MCF 10A (cell line): ENCODE data around the gene KPNB1. TPM values are rescaled to one million over a fixed set of nuclear protein-coding genes. Genes with fewer than 3 reads are reported as not detected.

Experiments used
- BruUV-seq: library from RNA; stranded (reverse); fragments of 400-500 nt; replicated peaks from 2 replicates; lab custom pipeline; 2021; lab: Mats Ljungman, UMichigan
- CTCF ChIA-PET: fragments of 300-600 bp; sonication (Branson Sonifier 250); formaldehyde crosslinking; extraction: SDS; loops from one replicate; lab custom pipeline; 2021; ENCODE audit warnings: antibody characterized with exemption, inconsistent platforms; lab: Yijun Ruan, JAX
- POLR2A ChIA-PET: fragments of 300-600, 350-650 bp; sonication (Branson Sonifier 250); formaldehyde crosslinking; extraction: SDS; loops from one replicate; lab custom pipeline; 2020; ENCODE audit warnings: antibody characterized with exemption, inconsistent platforms; lab: Yijun Ruan, JAX
- DNase-seq: peaks from one replicate; pipeline ENCODE4 v3.0.0-alpha.2; 2018; ENCODE audit not compliant: unreplicated experiment
- H3K27ac Mint-ChIP-seq: one replicate; pipeline ENCODE4 v1.8.0; 2022; ENCODE audit warnings: mild to moderate bottlenecking, low read depth, mixed read lengths; ENCODE audit not compliant: unreplicated experiment
- H3K27me3 Mint-ChIP-seq: one replicate; pipeline ENCODE4 v1.8.0; 2022; ENCODE audit warnings: mixed read lengths; ENCODE audit not compliant: insufficient read depth, unreplicated experiment
- H3K36me3 Mint-ChIP-seq: one replicate; pipeline ENCODE4 v1.8.0; 2022; ENCODE audit warnings: mild to moderate bottlenecking, moderate library complexity, mixed read lengths; ENCODE audit not compliant: insufficient read depth, unreplicated experiment
- H3K4me1 Mint-ChIP-seq: one replicate; pipeline ENCODE4 v1.8.0; 2022; ENCODE audit warnings: mixed read lengths; ENCODE audit not compliant: insufficient read depth, unreplicated experiment
- H3K4me3 Mint-ChIP-seq: one replicate; pipeline ENCODE4 v1.8.0; 2022; ENCODE audit warnings: mild to moderate bottlenecking, moderate library complexity, mixed read lengths; ENCODE audit not compliant: unreplicated experiment
- H3K9me3 Mint-ChIP-seq: one replicate; pipeline ENCODE4 v1.8.0; 2022; ENCODE audit warnings: mixed read lengths; ENCODE audit not compliant: unreplicated experiment
- CTCF ChIP-seq: fragments of 200-600 bp; IDR thresholded peaks from one replicate; pipeline ENCODE4 v1.8.0; 2022; ENCODE audit warnings: antibody characterized with exemption, mild to moderate bottlenecking; ENCODE audit not compliant: unreplicated experiment
- intact Hi-C: fragments of 100-400 bp; cut with micrococcal nuclease; formaldehyde crosslinking; loops from 2 replicates; pipeline ENCODE4 v1.14.1; 2022
- total RNA-seq: library from RNA; stranded (reverse); gene quantifications from 2 replicates; pipeline ENCODE4 v1.2.3, GENCODE V29; 2022

The KPNB1 gene
- total RNA-seq, 1 experiment from 2014 or later, result 609 TPM

GRCh38 chr17:47699536-47699840 lies 49.8 kb downstream of the KPNB1 start:
- BruUV-seq, result no TSS peak

GRCh38 chr17:47700471-47701449 lies 51.0 kb downstream of the KPNB1 start:
- Mint-ChIP-seq H3K4me3 (no peak overlapping the region), H3K36me3 (no peaks in the 10 kb centered on the region), H3K4me1 (peaks cover 6% of the 10 kb centered on the region), H3K27me3 (peaks cover 28% of the 10 kb centered on the region), H3K27ac (no peak overlapping the region), H3K9me3 (no peaks in the 10 kb centered on the region)
- POLR2A ChIA-PET, result interaction anchor here (0.6 to 0.8 kb wide), 2 partner anchors 102 to 104 kb away, joined by 3 read pairs; no protein-coding TSS in a partner anchor
- DNase-seq, result no peak
- TF ChIP-seq CTCF, result no peak
- CTCF ChIA-PET, result interaction anchor here (0.6 to 4.0 kb wide), 9 partner anchors 10 to 321 kb away, joined by 3 to 33 read pairs (median 4); no protein-coding TSS in a partner anchor
- BruUV-seq, result no TSS peak
- intact Hi-C loops, result no loop called here

More at GRCh38 chr17:47699536-47699840, 49.8 kb downstream of the KPNB1 start:
- no peaks in the 10 kb centered on the region for H3K4me1 Mint-ChIP-seq
- intact Hi-C loops, result no loop called here
- CTCF ChIA-PET, result interaction anchor here (0.6 to 4.0 kb wide), 22 partner anchors 8 to 1439 kb away, joined by 3 to 33 read pairs (median 3); no protein-coding TSS in a partner anchor
- H3K9me3 Mint-ChIP-seq, result no peaks in the 10 kb centered on the region
- no peaks in the 10 kb centered on the region for H3K36me3 Mint-ChIP-seq
- POLR2A ChIA-PET, result no interaction called here
- no peak overlapping the region for H3K27ac Mint-ChIP-seq
- H3K4me3 Mint-ChIP-seq, result no peak overlapping the region
- DNase-seq, result no peak
- no peak for TF ChIP-seq CTCF
- H3K27me3 Mint-ChIP-seq, result peaks cover 15% of the 10 kb centered on the region

- ChIA-PET CTCF (interaction anchor here (0.6 to 0.9 kb wide), 3 partner anchors 57 to 97 kb away, joined by 3 to 4 read pairs (median 3); no protein-coding TSS in a partner anchor), POLR2A (no interaction called here)
- H3K4me1 Mint-ChIP-seq, result peaks cover 8% of the 10 kb centered on the region
- H3K9me3 Mint-ChIP-seq, result no peaks in the 10 kb centered on the region
- H3K36me3 Mint-ChIP-seq, result no peaks in the 10 kb centered on the region
- H3K27me3 Mint-ChIP-seq, result peaks cover 36% of the 10 kb centered on the region
- TF ChIP-seq CTCF, result no peak
- intact Hi-C loops, result no loop called here
- no TSS peak for BruUV-seq
- no peak overlapping the region for H3K27ac Mint-ChIP-seq
- DNase-seq, result no peak
- H3K4me3 Mint-ChIP-seq, result no peak overlapping the region
Observed at GRCh38 chr17:47701608-47702007, 51.9 kb downstream of the KPNB1 start.

- BruUV-seq, result no TSS peak
- TF ChIP-seq CTCF, result no peak
- H3K4me3 Mint-ChIP-seq, result no peak overlapping the region
- CTCF ChIA-PET, result interaction anchor here (0.9 kb wide), 1 partner anchor 96 kb away, joined by 4 read pairs; no protein-coding TSS in a partner anchor
- no peaks in the 10 kb centered on the region for H3K36me3 Mint-ChIP-seq
- peaks cover 8% of the 10 kb centered on the region for H3K4me1 Mint-ChIP-seq
- intact Hi-C loops, result no loop called here
- H3K27me3 Mint-ChIP-seq, result peaks cover 43% of the 10 kb centered on the region
- H3K27ac Mint-ChIP-seq, result no peak overlapping the region
- POLR2A ChIA-PET, result no interaction called here
- no peaks in the 10 kb centered on the region for H3K9me3 Mint-ChIP-seq
- DNase-seq, result no peak
Observed at GRCh38 chr17:47702391-47702995, 52.8 kb downstream of the KPNB1 start.
